ENCODE results near the gene EDARADD.

The EDARADD gene

GRCh38 chr1:236526079-236526478, 132.0 kb downstream of the EDARADD start:
- in situ Hi-C loops (cut with MboI; ENCODE audit: low pct_unique_long_range_greater_than_20kb, low sequenced_read_pairs), result no loop called here
- no peak for DNase-seq

GRCh38 chr1:236530286-236530685, 136.2 kb downstream of the EDARADD start:
- in situ Hi-C loops (cut with MboI; ENCODE audit: low pct_unique_long_range_greater_than_20kb, low sequenced_read_pairs), result no loop called here

GRCh38 chr1:236530959-236531358, 136.9 kb downstream of the EDARADD start:
- DNase-seq, result no peak
- in situ Hi-C loops (cut with MboI; ENCODE audit: low pct_unique_long_range_greater_than_20kb, low sequenced_read_pairs), result no loop called here

More at GRCh38 chr1:236530286-236530685, 136.2 kb downstream of the EDARADD start:
- no peak for DNase-seq

GRCh38 chr1:236532850-236533249, 138.8 kb downstream of the EDARADD start:
- in situ Hi-C loops (cut with MboI; ENCODE audit: low pct_unique_long_range_greater_than_20kb, low sequenced_read_pairs), result no loop called here
- DNase-seq, result no peak

- no peak for DNase-seq
- in situ Hi-C loops (cut with MboI; ENCODE audit: low pct_unique_long_range_greater_than_20kb, low sequenced_read_pairs), result no loop called here
Measured at GRCh38 chr1:236534151-236534651, 140.1 kb downstream of the EDARADD start.
